KMS-11 (cell line): ENCODE data around the gene KIF26B.

Experiments
- H2AFZ ChIP-seq: fragments of 200-600 bp; sonication (generic); 2 replicates; pipeline ENCODE4 v1.6.1; 2016; ENCODE audit warnings: antibody characterized with exemption, mixed run types, low read depth
- H3K27ac ChIP-seq: fragments of 200-600 bp; sonication (generic); 2 replicates; pipeline ENCODE4 v1.6.1; 2016; ENCODE audit warnings: mild to moderate bottlenecking, mixed run types
- H3K27me3 ChIP-seq: fragments of 200-600 bp; sonication (generic); 2 replicates; pipeline ENCODE4 v1.6.1; 2017; ENCODE audit warnings: mild to moderate bottlenecking, low read depth, mixed run types, moderate library complexity; ENCODE audit not compliant: insufficient read depth
- H3K36me3 ChIP-seq: fragments of 200-600 bp; sonication (generic); 2 replicates; pipeline ENCODE4 v1.6.1; 2017; ENCODE audit warnings: mild to moderate bottlenecking, mixed run types; ENCODE audit not compliant: insufficient read depth
- H3K4me1 ChIP-seq: fragments of 200-600 bp; sonication (generic); 2 replicates; pipeline ENCODE4 v1.6.1; 2016; ENCODE audit warnings: mild to moderate bottlenecking, low read depth, mixed run types; ENCODE audit not compliant: poor library complexity, severe bottlenecking
- H3K4me2 ChIP-seq: fragments of 200-600 bp; sonication (generic); 2 replicates; pipeline ENCODE4 v1.7.0; 2016; ENCODE audit warnings: mild to moderate bottlenecking, mixed run types
- H3K4me3 ChIP-seq: fragments of 200-600 bp; sonication (generic); IDR thresholded peaks from 2 replicates; pipeline ENCODE4 v1.6.1; 2017; ENCODE audit warnings: low read depth, low read length, mixed read lengths; ENCODE audit not compliant: insufficient read depth
- H3K79me2 ChIP-seq: fragments of 200-600 bp; sonication (generic); 2 replicates; pipeline ENCODE4 v1.6.1; 2016; ENCODE audit warnings: low read depth, mixed run types; ENCODE audit not compliant: insufficient read depth
- H3K9ac ChIP-seq: fragments of 200-600 bp; sonication (generic); 2 replicates; pipeline ENCODE4 v1.6.1; 2016; ENCODE audit warnings: mild to moderate bottlenecking, mixed run types
- H4K20me1 ChIP-seq: fragments of 200-600 bp; sonication (generic); 2 replicates; pipeline ENCODE4 v1.6.1; 2016; ENCODE audit warnings: mild to moderate bottlenecking, mixed run types; ENCODE audit not compliant: insufficient read depth
- CTCF ChIP-seq: fragments of 200-600 bp; sonication (generic); conservative IDR thresholded peaks from 2 replicates; pipeline ENCODE4 v1.6.1; 2017; ENCODE audit warnings: low read depth, mild to moderate bottlenecking, antibody characterized with exemption, low read length, moderate library complexity, mixed read lengths

The KIF26B gene

GRCh38 chr1:245288796-245289195 is 134.0 kb downstream of the KIF26B start:
- no peak for TF ChIP-seq CTCF
- no peak overlapping the region for H3K4me2 ChIP-seq
- H3K27me3 ChIP-seq, result no peaks in the 10 kb centered on the region
- H3K9ac ChIP-seq, result no peak overlapping the region
- no peak overlapping the region for H3K27ac ChIP-seq
- H3K36me3 ChIP-seq, result no peaks in the 10 kb centered on the region
- H3K4me3 ChIP-seq, result no peak overlapping the region
- no peaks in the 10 kb centered on the region for H3K4me1 ChIP-seq
- H3K79me2 ChIP-seq, result no peaks in the 10 kb centered on the region
- H2AFZ ChIP-seq, result no peak overlapping the region
- H4K20me1 ChIP-seq, result no peaks in the 10 kb centered on the region

GRCh38 chr1:245290836-245291235 is 136.1 kb downstream of the KIF26B start:
- Histone ChIP-seq H3K27ac (no peak overlapping the region), H3K4me1 (no peaks in the 10 kb centered on the region), H2AFZ (no peak overlapping the region), H3K79me2 (no peaks in the 10 kb centered on the region), H3K36me3 (no peaks in the 10 kb centered on the region), H4K20me1 (no peaks in the 10 kb centered on the region), H3K27me3 (no peaks in the 10 kb centered on the region), H3K9ac (no peak overlapping the region), H3K4me2 (no peak overlapping the region), H3K4me3 (no peak overlapping the region)
- no peak for TF ChIP-seq CTCF

GRCh38 chr1:245291351-245291750 is 136.6 kb downstream of the KIF26B start:
- Histone ChIP-seq H3K27ac (no peak overlapping the region), H3K9ac (no peak overlapping the region), H3K36me3 (no peaks in the 10 kb centered on the region), H2AFZ (no peak overlapping the region), H3K27me3 (no peaks in the 10 kb centered on the region), H3K79me2 (no peaks in the 10 kb centered on the region), H4K20me1 (no peaks in the 10 kb centered on the region), H3K4me2 (no peak overlapping the region), H3K4me1 (no peaks in the 10 kb centered on the region), H3K4me3 (no peak overlapping the region)
- TF ChIP-seq CTCF, result no peak

- H3K4me2 ChIP-seq, result no peak overlapping the region
- TF ChIP-seq CTCF, result no peak
- no peak overlapping the region for H3K9ac ChIP-seq
- no peaks in the 10 kb centered on the region for H3K36me3 ChIP-seq
- no peak overlapping the region for H3K27ac ChIP-seq
- no peaks in the 10 kb centered on the region for H4K20me1 ChIP-seq
- H3K4me1 ChIP-seq, result no peaks in the 10 kb centered on the region
- H3K27me3 ChIP-seq, result no peaks in the 10 kb centered on the region
- no peak overlapping the region for H3K4me3 ChIP-seq
- no peak overlapping the region for H2AFZ ChIP-seq
- no peaks in the 10 kb centered on the region for H3K79me2 ChIP-seq
Observed at GRCh38 chr1:245292141-245292540, 137.4 kb downstream of the KIF26B start.
